Parathyroid adenoma (tissue), 2 donors: ENCODE results near the gene ALDH6A1.
"Not testable (repeated sequence)": the region's sequence is repeated elsewhere in the genome, so short reads cannot be mapped to it uniquely, and the experiment has no call there.

Experiments used
- H2AFZ ChIP-seq: fragments of 300-600 bp; sonication (generic); one replicate; pipeline ENCODE4 v1.7.0; 2017; ENCODE audit warnings: antibody characterized with exemption, mild to moderate bottlenecking
- H3K27ac ChIP-seq: fragments of 300-600 bp; sonication (generic); one replicate; pipeline ENCODE4 v1.7.0; 2017
- H3K27me3 ChIP-seq: fragments of 300-600 bp; sonication (generic); one replicate; pipeline ENCODE4 v1.7.0; 2017; ENCODE audit warnings: low read length; ENCODE audit not compliant: control insufficient read depth, insufficient read depth
- H3K36me3 ChIP-seq: fragments of 300-600 bp; sonication (generic); one replicate; pipeline ENCODE4 v1.7.0; 2017; ENCODE audit warnings: low read length; ENCODE audit not compliant: control insufficient read depth, insufficient read depth
- H3K4me1 ChIP-seq: fragments of 300-600 bp; sonication (generic); one replicate; pipeline ENCODE4 v1.7.0; 2017; ENCODE audit warnings: control low read depth
- H3K4me2 ChIP-seq: fragments of 300-600 bp; sonication (generic); one replicate; pipeline ENCODE4 v1.7.0; 2017; ENCODE audit warnings: low read length
- H3K4me3 ChIP-seq: fragments of 300-600 bp; sonication (generic); one replicate; pipeline ENCODE4 v1.7.0; 2017; ENCODE audit warnings: low read depth, low read length
- H3K79me2 ChIP-seq: fragments of 300-600 bp; sonication (generic); one replicate; pipeline ENCODE4 v1.7.0; 2017; ENCODE audit warnings: control low read depth
- H3K9ac ChIP-seq: fragments of 300-600 bp; sonication (generic); one replicate; pipeline ENCODE4 v1.7.0; 2017; ENCODE audit warnings: mild to moderate bottlenecking
- H3K9me3 ChIP-seq: fragments of 300-600 bp; sonication (generic); one replicate; pipeline ENCODE4 v1.7.0; 2017; ENCODE audit warnings: low read length; ENCODE audit not compliant: control insufficient read depth
- TF ChIP-seq, protein P1 (sequence below): fragments of 300-600 bp; sonication (generic); IDR thresholded peaks from one replicate; pipeline ENCODE4 v1.7.0; 2017; ENCODE audit warnings: antibody characterized with exemption, mild to moderate bottlenecking
- donor health status: primary hyperparathyroidism.

Gene ALDH6A1

DNA sequence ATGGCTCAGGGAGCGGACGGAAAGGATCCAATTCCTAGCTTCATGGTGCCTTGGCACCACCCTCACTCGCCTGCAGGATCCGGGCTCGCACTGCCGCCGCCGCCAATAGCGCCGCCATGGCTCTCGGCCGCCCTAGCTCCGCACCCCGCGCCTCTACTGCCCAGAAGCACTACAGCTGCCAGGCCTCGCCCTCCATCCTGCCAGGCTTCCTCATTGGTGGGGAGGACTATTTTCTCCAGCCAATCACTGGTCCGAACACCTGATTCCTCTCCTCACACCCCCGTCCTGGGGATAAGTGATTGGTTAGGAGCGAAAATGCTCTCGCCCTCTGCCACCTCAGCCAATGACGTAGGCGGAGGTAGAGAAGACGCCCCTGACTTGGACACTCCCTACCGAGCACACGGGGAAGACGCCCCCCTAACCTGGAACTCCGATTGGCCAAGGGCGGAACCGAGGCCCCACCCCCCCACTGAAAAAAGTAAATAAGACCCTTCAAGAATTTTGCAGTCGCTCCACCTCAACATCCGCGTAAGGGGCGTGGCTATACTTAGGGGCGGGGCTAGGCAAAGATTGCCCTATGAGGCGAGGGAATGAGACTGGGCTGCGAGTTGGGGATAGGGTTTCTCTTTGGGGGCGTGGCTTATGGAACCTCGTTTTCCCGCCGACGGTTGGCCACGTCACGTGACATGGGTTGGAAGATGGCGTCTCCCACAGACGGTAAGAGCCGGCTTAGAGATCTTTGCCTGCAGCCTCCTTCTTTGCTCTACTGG lies at the start of gene ALDH6A1, which contains the start of gene LIN52:
Gene ALDH6A1, minus strand, starts transcription at position 177 of the 770 bp plus-strand sequence. Its CDS starts 59 bp downstream, at position 118.
Gene LIN52, plus strand, starts transcription at position 680 of the 770 bp plus-strand sequence. Its CDS starts 19 bp downstream, at position 699.
- peak within 1 kb of the TSS; percentile 97 for H3K4me3 ChIP-seq
- peak within 1 kb of the TSS; percentile 96 for H3K4me2 ChIP-seq
- TF ChIP-seq, protein P1, sequence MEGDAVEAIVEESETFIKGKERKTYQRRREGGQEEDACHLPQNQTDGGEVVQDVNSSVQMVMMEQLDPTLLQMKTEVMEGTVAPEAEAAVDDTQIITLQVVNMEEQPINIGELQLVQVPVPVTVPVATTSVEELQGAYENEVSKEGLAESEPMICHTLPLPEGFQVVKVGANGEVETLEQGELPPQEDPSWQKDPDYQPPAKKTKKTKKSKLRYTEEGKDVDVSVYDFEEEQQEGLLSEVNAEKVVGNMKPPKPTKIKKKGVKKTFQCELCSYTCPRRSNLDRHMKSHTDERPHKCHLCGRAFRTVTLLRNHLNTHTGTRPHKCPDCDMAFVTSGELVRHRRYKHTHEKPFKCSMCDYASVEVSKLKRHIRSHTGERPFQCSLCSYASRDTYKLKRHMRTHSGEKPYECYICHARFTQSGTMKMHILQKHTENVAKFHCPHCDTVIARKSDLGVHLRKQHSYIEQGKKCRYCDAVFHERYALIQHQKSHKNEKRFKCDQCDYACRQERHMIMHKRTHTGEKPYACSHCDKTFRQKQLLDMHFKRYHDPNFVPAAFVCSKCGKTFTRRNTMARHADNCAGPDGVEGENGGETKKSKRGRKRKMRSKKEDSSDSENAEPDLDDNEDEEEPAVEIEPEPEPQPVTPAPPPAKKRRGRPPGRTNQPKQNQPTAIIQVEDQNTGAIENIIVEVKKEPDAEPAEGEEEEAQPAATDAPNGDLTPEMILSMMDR: peak; percentile 14
- peak within 1 kb of the TSS; percentile 60 for H3K27ac ChIP-seq
- H3K79me2 ChIP-seq: peaks cover 3% of the 10 kb centered on the region
- H3K36me3 ChIP-seq: no peaks in the 10 kb centered on the region
- peaks cover 3% of the 10 kb centered on the region for H3K4me1 ChIP-seq
- peak within 1 kb of the TSS; percentile 51 for H3K9ac ChIP-seq
- H3K27me3 ChIP-seq: no peaks in the 10 kb centered on the region
- H2AFZ ChIP-seq: peak within 1 kb of the TSS; percentile 90
- no peaks in the 10 kb centered on the region for H3K9me3 ChIP-seq

DNA sequence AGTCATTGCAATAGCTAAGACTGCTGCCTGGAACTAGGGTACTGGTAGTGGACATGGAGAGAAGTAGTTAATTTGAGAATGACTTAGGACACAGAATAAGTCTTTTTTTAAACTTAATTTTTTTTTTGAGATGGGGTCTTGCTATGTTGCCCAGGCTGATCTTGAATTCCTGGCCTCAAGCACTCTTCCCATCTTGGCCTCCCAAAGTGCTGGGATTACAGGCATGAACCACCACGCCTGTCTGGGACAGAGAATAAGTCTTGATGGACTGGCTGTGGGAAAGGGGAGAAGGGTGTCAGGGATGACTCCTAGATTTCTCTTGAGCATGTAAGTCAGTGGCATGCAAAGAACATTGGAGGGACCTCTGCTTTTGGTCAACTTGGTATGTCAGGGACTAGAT lies 43.4 kb upstream of the ALDH6A1 start:
- H3K36me3 ChIP-seq: no peaks in the 10 kb centered on the region
- H3K9ac ChIP-seq: no peak overlapping the region
- H3K27ac ChIP-seq: no peak overlapping the region
- H3K27me3 ChIP-seq: no peaks in the 10 kb centered on the region
- no peak overlapping the region for H3K4me2 ChIP-seq
- H2AFZ ChIP-seq: no peak overlapping the region
- H3K4me1 ChIP-seq: no peaks in the 10 kb centered on the region
- no peaks in the 10 kb centered on the region for H3K79me2 ChIP-seq
- TF ChIP-seq, protein P1: no peak
- H3K4me3 ChIP-seq: no peak overlapping the region
- no peaks in the 10 kb centered on the region for H3K9me3 ChIP-seq

DNA sequence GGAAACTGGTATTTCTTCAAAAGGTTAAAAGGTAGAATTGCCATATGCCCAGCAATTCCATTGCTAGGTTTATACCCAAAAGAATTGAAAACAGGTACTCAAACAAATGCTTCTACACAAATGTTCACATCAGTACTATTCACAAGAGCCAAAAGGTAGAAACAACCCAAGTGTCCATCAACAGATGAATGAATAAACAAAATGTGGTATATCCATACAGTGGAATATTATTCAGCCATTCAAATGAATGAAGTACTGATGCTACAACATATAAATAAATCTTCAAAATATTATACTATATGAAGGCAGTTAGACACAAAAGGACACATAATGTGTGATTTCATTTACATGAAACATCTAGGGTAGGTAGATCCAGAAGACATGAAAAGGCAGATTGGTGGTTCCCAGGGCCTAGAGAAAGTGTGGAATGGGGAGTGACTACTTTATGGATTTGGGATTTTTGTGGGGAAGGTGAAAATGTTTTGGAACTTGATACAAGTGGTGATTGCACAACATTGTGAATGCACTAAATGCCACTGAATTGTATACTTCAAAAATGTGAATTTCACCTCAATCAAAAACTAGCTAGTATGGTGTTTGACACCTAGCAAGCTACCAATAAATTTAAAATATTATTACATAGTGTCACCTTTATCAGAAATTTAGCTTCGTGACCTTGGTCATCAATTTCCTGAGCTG lies 42.2 kb upstream of the ALDH6A1 start:
- no peaks in the 10 kb centered on the region for H3K27me3 ChIP-seq
- H3K4me2 ChIP-seq: no peak overlapping the region
- no peak overlapping the region for H3K9ac ChIP-seq
- H3K79me2 ChIP-seq: no peaks in the 10 kb centered on the region
- H3K27ac ChIP-seq: no peak overlapping the region
- no peaks in the 10 kb centered on the region for H3K36me3 ChIP-seq
- no peaks in the 10 kb centered on the region for H3K9me3 ChIP-seq
- no peak overlapping the region for H3K4me3 ChIP-seq
- TF ChIP-seq, protein P1: no peak
- H2AFZ ChIP-seq: no peak overlapping the region
- no peaks in the 10 kb centered on the region for H3K4me1 ChIP-seq

DNA sequence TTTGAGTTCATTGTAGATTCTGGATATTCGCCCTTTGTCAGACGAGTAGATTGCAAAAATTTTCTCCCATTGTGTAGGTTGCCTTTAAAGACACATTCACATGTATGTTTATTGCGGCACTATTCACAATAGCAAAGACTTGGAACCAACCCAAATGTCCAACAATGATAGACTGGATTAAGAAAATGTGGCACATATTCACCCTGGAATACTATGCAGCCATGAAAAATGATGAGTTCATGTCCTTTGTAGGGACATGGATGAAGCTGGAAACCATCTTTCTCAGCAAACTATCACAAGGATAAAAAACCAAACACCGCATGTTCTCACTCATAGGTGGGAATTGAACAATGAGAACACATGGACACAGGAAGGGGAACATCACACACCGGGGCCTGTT lies 41.2 kb upstream of the ALDH6A1 start:
- H2AFZ ChIP-seq, H3K4me1 ChIP-seq, H3K9me3 ChIP-seq: not testable (repeated sequence)

DNA sequence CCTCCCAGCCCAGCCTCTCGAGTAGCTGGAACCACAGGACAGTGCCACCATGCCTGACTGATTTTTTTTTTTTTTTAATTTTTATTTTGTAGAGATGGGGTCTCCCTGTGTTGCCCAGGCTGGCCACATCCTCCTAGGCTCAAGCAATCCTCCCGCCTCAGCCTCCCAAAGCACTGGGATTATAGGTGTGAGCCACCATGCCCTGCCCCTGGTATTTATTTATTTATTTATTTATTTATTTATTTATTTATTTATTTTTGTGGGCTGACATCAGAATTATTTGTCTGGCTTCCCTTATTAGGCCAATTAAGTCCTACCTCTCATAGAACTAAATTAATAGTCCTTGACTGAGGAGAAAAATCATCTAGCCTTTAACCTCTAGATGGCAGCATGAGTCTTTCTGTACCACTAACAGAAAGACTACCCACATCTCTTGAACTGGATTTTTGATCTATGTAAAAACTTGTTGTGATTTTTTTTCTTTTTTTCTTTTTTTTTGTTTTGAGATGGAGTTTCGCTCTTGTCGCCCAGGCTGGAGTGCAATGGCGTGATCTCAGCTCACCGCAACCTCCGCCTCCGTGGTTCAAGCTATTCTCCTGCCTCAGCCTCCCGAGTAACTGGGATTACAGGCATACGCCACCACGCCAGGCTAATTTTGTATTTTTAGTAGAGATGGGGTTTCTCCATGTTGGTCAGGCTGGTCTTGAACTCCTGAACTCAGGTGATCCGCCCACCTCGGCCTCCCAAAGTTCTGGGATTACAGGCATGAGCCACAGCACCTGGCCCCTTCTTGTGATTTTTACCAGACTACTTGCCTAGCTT lies 27.4 kb upstream of the ALDH6A1 start:
- TF ChIP-seq, protein P1: peak; percentile 53
- H2AFZ ChIP-seq, H3K4me1 ChIP-seq, H3K9ac ChIP-seq, H3K79me2 ChIP-seq, H3K4me3 ChIP-seq, H3K27me3 ChIP-seq, H3K36me3 ChIP-seq, H3K4me2 ChIP-seq, H3K9me3 ChIP-seq, H3K27ac ChIP-seq: not testable (repeated sequence)

More for the DNA sequence above, 41.2 kb upstream of the ALDH6A1 start:
- H3K27me3 ChIP-seq, H3K4me2 ChIP-seq, H3K4me3 ChIP-seq, H3K9ac ChIP-seq, H3K27ac ChIP-seq, H3K79me2 ChIP-seq, H3K36me3 ChIP-seq: not testable (repeated sequence)
